K562 (cell line): Measurements from ENCODE around the gene LAMTOR4. TPM values are rescaled to one million over a fixed set of nuclear protein-coding genes. Genes with fewer than 3 reads are reported as not detected.
A peak's percentile ranks its signal among the peaks of the same experiment; 100 is the strongest.

Source experiments
- ATF1 ChIP-seq, 2 experiments: fragments of 450-650 bp in 1 of 2; IDR thresholded peaks; 2 replicates each; pipeline ENCODE4 v1.6.1; 2016; ENCODE audit warnings: missing compliant biosample characterization in 1 of 2, missing genetic modification characterization in 1 of 2
- FOSL1 ChIP-seq: fragments of 200-800 bp; sonication (Bioruptor generic); conservative IDR thresholded peaks from 2 replicates; pipeline ENCODE4 v1.6.1; 2016; ENCODE audit warnings: missing genetic modification characterization, missing compliant biosample characterization
- GTF2F1 ChIP-seq: IDR thresholded peaks from 2 replicates; pipeline ENCODE4 v1.6.1; 2011; ENCODE audit warnings: low read depth, low read length, improper control_type of control experiment
- HDAC8 ChIP-seq: fragments of 450-650 bp; IDR thresholded peaks from 2 replicates; pipeline ENCODE4 v1.6.1; 2016; ENCODE audit warnings: mild to moderate bottlenecking, missing genetic modification characterization, moderate library complexity, missing compliant biosample characterization
- HDGF ChIP-seq: fragments of 450-650 bp; IDR thresholded peaks from 2 replicates; pipeline ENCODE4 v1.6.1; 2016
- IFI16 ChIP-seq: fragments of 250-450 bp; sonication (Bioruptor Pico); IDR thresholded peaks from 2 replicates; pipeline ENCODE4 v2.1.2; 2022; ENCODE audit warnings: mild to moderate bottlenecking, inconsistent platforms
- KDM1A ChIP-seq, 2 experiments: fragments of 450-650 bp; IDR thresholded peaks; 2 replicates each; pipeline ENCODE4 v1.6.1; 2016; ENCODE audit warnings: mild to moderate bottlenecking in 2 of 2
- MCM5 ChIP-seq: fragments of 450-650 bp; IDR thresholded peaks from 2 replicates; pipeline ENCODE4 v1.6.1; 2016; ENCODE audit warnings: low read depth
- NFATC3 ChIP-seq: fragments of 450-650 bp; IDR thresholded peaks from 2 replicates; pipeline ENCODE4 v1.6.1; 2017; ENCODE audit warnings: mild to moderate bottlenecking
- NR2C2 ChIP-seq, 2 experiments: fragments of 200-800 bp in 1 of 2; sonication (Bioruptor generic) in 1 of 2; sonication (generic) in 1 of 2; formaldehyde crosslinking in 1 of 2; IDR thresholded peaks; 2 replicates each; pipeline versions ENCODE4 v1.6.1 to v1.8.0; 2016 to 2022; ENCODE audit warnings: mild to moderate bottlenecking in 1 of 2, missing compliant biosample characterization in 1 of 2, missing genetic modification characterization in 1 of 2, missing genetic modification reagents in 1 of 2
- PRPF4 ChIP-seq: fragments of 200-400 bp; formaldehyde crosslinking; IDR thresholded peaks from one replicate; pipeline ENCODE4 v1.6.1; 2017; ENCODE audit warnings: low read length, low read depth, mild to moderate bottlenecking; ENCODE audit not compliant: insufficient read depth, poor library complexity, severe bottlenecking
- RB1 ChIP-seq: fragments of 450-650 bp; IDR thresholded peaks from 2 replicates; pipeline ENCODE4 v1.6.1; 2017; ENCODE audit warnings: low read depth, mild to moderate bottlenecking
- TAF7 ChIP-seq: fragments of 450-650 bp; IDR thresholded peaks from 2 replicates; pipeline ENCODE4 v1.6.1; 2016; ENCODE audit warnings: missing genetic modification characterization, missing compliant biosample characterization
- TFE3 ChIP-seq: fragments of 450-650 bp; formaldehyde crosslinking; IDR thresholded peaks from 2 replicates; pipeline ENCODE4 v1.4.0; 2020; ENCODE audit warnings: mild to moderate bottlenecking, mixed read lengths
- TRIM28 ChIP-seq: fragments of 450-650 bp; IDR thresholded peaks from 2 replicates; pipeline ENCODE4 v1.6.1; 2017
- ZNF23 ChIP-seq: fragments of 250-450 bp; sonication (Bioruptor Pico); IDR thresholded peaks from 2 replicates; pipeline ENCODE4 v1.4.0; 2020; ENCODE audit warnings: mild to moderate bottlenecking
- ZNF253 ChIP-seq: fragments of 250-450 bp; sonication (Bioruptor Pico); conservative IDR thresholded peaks from 2 replicates; pipeline ENCODE4 v1.6.1; 2021; ENCODE audit warnings: mild to moderate bottlenecking
- ZNF316 ChIP-seq: fragments of 450-650 bp; IDR thresholded peaks from 2 replicates; pipeline ENCODE4 v1.6.1; 2016
- ZNF79 ChIP-seq: fragments of 250-450 bp; sonication (Bioruptor Pico); IDR thresholded peaks from 2 replicates; pipeline ENCODE4 v1.4.0; 2020; ENCODE audit warnings: low read depth, mild to moderate bottlenecking, moderate library complexity
- polyA plus RNA-seq, 8 experiments: library from polyadenylated mRNA; depleted of rRNA in 4 of 8; stranded (reverse) in 5 of 8; unstranded in 3 of 8; fragments of >200 nt; fragmentation: Nextera tagmentation in 2 of 8; fragmentation: Illumina TruSeq in 1 of 8; extraction: Ambion mirVana in 2 of 8; extraction: Trizol in 1 of 8; gene quantifications; 2 replicates each; pipeline versions ENCODE4 v1.2.1 to v1.2.3, GENCODE V29; 2011 to 2014; ENCODE audit warnings: inconsistent platforms in 1 of 8, missing spikeins in 1 of 8
- total RNA-seq, 7 experiments: library from RNA; depleted of rRNA in 6 of 7; stranded (reverse); fragments of >200 nt in 6 of 7; fragmentation: Illumina TruSeq in 2 of 7; extraction: Trizol in 2 of 7; gene quantifications; 2 replicates each; pipeline versions ENCODE4 v1.2.1 to v1.2.3, GENCODE V29; 2011 to 2021; ENCODE audit warnings: low replicate concordance in 1 of 7
- TF ChIP-seq, protein P1 (sequence below): fragments of 200-800 bp; sonication (Bioruptor generic); IDR thresholded peaks from 2 replicates; pipeline ENCODE4 v1.6.1; 2017; ENCODE audit warnings: missing genetic modification characterization, missing compliant biosample characterization
- TF ChIP-seq, protein P2 (sequence below): fragments of 450-650 bp; formaldehyde crosslinking; IDR thresholded peaks from 2 replicates; pipeline ENCODE4 v1.4.0; 2020; ENCODE audit warnings: mild to moderate bottlenecking, moderate library complexity
- TF ChIP-seq, protein P3 (sequence below): fragments of 450-650 bp; formaldehyde crosslinking; conservative IDR thresholded peaks from 2 replicates; pipeline ENCODE4 v1.4.0; 2022; ENCODE audit warnings: mild to moderate bottlenecking, missing genetic modification characterization
- TF ChIP-seq, protein P4 (sequence below), 2 experiments: fragments of 450-650 bp in 1 of 2; sonication (generic) in 1 of 2; formaldehyde crosslinking; conservative IDR thresholded peaks; 2 replicates each; pipeline versions ENCODE4 v1.4.0 to v1.8.1; 2020 to 2022; ENCODE audit warnings: mild to moderate bottlenecking in 1 of 2, missing genetic modification reagents in 1 of 2

The LAMTOR4 gene
- total and polyA plus RNA-seq, 9 of the 15 experiments (the other 6 are each of a cell fraction or from before 2014, with no cell fraction given), result 79.6 to 314 (median 195) TPM

DNA sequence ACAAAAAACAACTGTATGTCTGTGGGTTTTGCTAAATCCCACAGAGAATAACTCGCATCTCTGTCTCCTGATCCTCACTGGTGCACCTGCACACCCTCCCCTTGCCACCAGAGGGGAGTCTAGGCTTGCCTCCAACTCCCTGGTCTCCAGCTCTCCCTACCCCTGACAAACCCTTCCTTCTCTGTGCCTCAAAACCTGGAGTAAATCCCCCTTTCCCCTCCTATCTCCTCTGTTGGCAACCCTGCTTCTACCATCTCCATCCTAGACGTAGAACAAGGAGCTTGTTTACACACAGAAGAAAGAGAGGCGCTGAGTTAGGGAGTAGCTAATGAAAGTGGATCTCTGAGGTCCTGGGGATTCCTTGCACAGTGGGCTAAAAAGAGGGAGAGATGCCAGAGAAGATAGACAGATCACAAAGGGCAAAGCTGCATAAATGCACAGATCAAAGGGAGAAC, 16.0 kb upstream of the LAMTOR4 start (continued):
- TF ChIP-seq ATF1 (CRISPR knock-in tag; IDR thresholded peaks at IDR 0.05) (no peak), ATF1 (tag; IDR thresholded peaks at IDR 0.05) (0 out of 2 replicates have a peak, but pooled peaks have one; percentile 11), FOSL1 (tag) (no peak), TAF7 (tag) (no peak; the same call in 1 of the 2 replicates), HDGF (peak; percentile 96), KDM1A (IDR thresholded peaks at IDR 0.05) (no peak), MCM5 (no peak), NFATC3 (0 out of 2 replicates have a peak, but pooled peaks have one; percentile 40), ZNF79 (CRISPR knock-in tag) (no peak), TFE3 (no peak), RB1 (peak; percentile 63; the same call in 1 of the 2 replicates), NR2C2 (CRISPR knock-in tag; IDR thresholded peaks at IDR 0.05) (no peak), NR2C2 (tag; IDR thresholded peaks at IDR 0.05) (no peak), ZNF253 (CRISPR knock-in tag) (no peak), PRPF4 (no peak), TRIM28 (0 out of 2 replicates have a peak, but pooled peaks have one; percentile 21), ZNF316 (no peak), GTF2F1 (no peak), IFI16 (0 out of 2 replicates have a peak, but pooled peaks have one; percentile 43), ZNF23 (CRISPR knock-in tag) (no peak), HDAC8 (tag) (no peak)
- TF ChIP-seq, protein P1, sequence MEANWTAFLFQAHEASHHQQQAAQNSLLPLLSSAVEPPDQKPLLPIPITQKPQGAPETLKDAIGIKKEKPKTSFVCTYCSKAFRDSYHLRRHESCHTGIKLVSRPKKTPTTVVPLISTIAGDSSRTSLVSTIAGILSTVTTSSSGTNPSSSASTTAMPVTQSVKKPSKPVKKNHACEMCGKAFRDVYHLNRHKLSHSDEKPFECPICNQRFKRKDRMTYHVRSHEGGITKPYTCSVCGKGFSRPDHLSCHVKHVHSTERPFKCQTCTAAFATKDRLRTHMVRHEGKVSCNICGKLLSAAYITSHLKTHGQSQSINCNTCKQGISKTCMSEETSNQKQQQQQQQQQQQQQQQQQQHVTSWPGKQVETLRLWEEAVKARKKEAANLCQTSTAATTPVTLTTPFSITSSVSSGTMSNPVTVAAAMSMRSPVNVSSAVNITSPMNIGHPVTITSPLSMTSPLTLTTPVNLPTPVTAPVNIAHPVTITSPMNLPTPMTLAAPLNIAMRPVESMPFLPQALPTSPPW, result no peak
- TF ChIP-seq, protein P2, sequence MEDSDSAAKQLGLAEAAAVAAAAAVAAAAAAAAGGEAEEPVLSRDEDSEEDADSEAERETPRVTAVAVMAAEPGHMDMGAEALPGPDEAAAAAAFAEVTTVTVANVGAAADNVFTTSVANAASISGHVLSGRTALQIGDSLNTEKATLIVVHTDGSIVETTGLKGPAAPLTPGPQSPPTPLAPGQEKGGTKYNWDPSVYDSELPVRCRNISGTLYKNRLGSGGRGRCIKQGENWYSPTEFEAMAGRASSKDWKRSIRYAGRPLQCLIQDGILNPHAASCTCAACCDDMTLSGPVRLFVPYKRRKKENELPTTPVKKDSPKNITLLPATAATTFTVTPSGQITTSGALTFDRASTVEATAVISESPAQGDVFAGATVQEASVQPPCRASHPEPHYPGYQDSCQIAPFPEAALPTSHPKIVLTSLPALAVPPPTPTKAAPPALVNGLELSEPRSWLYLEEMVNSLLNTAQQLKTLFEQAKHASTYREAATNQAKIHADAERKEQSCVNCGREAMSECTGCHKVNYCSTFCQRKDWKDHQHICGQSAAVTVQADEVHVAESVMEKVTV, result peak; percentile 98
- TF ChIP-seq, protein P3, sequence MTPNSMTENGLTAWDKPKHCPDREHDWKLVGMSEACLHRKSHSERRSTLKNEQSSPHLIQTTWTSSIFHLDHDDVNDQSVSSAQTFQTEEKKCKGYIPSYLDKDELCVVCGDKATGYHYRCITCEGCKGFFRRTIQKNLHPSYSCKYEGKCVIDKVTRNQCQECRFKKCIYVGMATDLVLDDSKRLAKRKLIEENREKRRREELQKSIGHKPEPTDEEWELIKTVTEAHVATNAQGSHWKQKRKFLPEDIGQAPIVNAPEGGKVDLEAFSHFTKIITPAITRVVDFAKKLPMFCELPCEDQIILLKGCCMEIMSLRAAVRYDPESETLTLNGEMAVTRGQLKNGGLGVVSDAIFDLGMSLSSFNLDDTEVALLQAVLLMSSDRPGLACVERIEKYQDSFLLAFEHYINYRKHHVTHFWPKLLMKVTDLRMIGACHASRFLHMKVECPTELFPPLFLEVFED, result peak; percentile 76; the same call in 1 of the 2 replicates
- TF ChIP-seq, protein P4, sequence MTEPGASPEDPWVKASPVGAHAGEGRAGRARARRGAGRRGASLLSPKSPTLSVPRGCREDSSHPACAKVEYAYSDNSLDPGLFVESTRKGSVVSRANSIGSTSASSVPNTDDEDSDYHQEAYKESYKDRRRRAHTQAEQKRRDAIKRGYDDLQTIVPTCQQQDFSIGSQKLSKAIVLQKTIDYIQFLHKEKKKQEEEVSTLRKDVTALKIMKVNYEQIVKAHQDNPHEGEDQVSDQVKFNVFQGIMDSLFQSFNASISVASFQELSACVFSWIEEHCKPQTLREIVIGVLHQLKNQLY (CRISPR knock-in tag; conservative IDR thresholded peaks at IDR 0.05), result 0 out of 4 replicates have a peak, but pooled peaks of 1 of the 2 experiments have one; percentile 21
